ENCODE measurements around the gene BICD2. TPM values are rescaled to one million over a fixed set of nuclear protein-coding genes. Genes with fewer than 3 reads are reported as not detected.

BICD2 gene
- total and polyA plus RNA-seq, 2 donors (not counting 1 experiment from before 2014, with no cell fraction given), result 33.2 to 49.5 TPM

GRCh38 chr9:92665836-92666235 is 98.8 kb downstream of the BICD2 start:
- intact Hi-C loops (cut with micrococcal nuclease), result loop anchor here (2.0 kb wide), 1 partner anchor 367 kb away; no protein-coding TSS in a partner anchor
- WGBS (ENCODE audit: insufficient coverage), result 100% methylated on average over 1 of the region's 3 CpGs
- Histone ChIP-seq H3K79me2 (ENCODE audit: control insufficient read depth, insufficient read depth, low read length) (peaks cover 95% of the 10 kb centered on the region), H3K36me3 (replicated peaks in 1 of 2; ENCODE audit: control extremely low read depth in 1 of 2, control insufficient read depth in 1 of 2, extremely low read depth in 1 of 2, insufficient read depth in 2 of 2, low read length in 1 of 2) (peaks cover 0 to 19% of the 10 kb centered on the region in 2 experiments), H3K4me3 (ENCODE audit: control extremely low read depth in 1 of 5, extremely low read depth in 1 of 5, insufficient read depth in 1 of 5, low read depth in 2 of 5, low read length in 4 of 5) (no peak overlapping the region), H3K9ac (ENCODE audit: low read length) (no peak overlapping the region), H3K4me1 (ENCODE audit: control insufficient read depth in 2 of 2, insufficient read depth in 2 of 2, low read length in 2 of 2) (peaks cover 12 to 19% of the 10 kb centered on the region in 2 donors), H3K27ac (ENCODE audit: low read length in 2 of 2) (no peak overlapping the region), H3K9me3 (ENCODE audit: control extremely low read depth in 1 of 3, control insufficient read depth in 2 of 3, insufficient read depth in 1 of 3, low read length in 2 of 3) (no peaks in the 10 kb centered on the region), H3K27me3 (replicated peaks in 1 of 4; ENCODE audit: control extremely low read depth in 1 of 4, control insufficient read depth in 3 of 4, insufficient read depth in 4 of 4, low read length in 3 of 4) (no peaks in the 10 kb centered on the region), H4K20me1 (ENCODE audit: control insufficient read depth, insufficient read depth, low read length, poor library complexity, severe bottlenecking) (peaks cover 33% of the 10 kb centered on the region), H2AFZ (ENCODE audit: insufficient read depth, low read depth, low read length, poor library complexity, severe bottlenecking) (no peak overlapping the region), H3K4me2 (replicated peaks; ENCODE audit: low read depth, low read length, poor library complexity, severe bottlenecking) (no peak overlapping the region)
- no peaks in the 10 kb centered on the region for H3K27me3 Mint-ChIP-seq
- ATAC-seq (ENCODE audit: low read depth) (no peak), DNase-seq (no peak)
- no peaks in the 10 kb centered on the region for H3K9me3 Mint-ChIP-seq (ENCODE audit: insufficient read depth)
- no peak overlapping the region for H3K4me3 Mint-ChIP-seq
- ChIA-PET POLR2A (no interaction called here), CTCF (no interaction called here)
- no peak overlapping the region for H3K27ac Mint-ChIP-seq
- TF ChIP-seq CTCF (IDR thresholded peaks at IDR 0.05) (no peak), EZH2 (IDR thresholded peaks at IDR 0.05; ENCODE audit: borderline replicate concordance, insufficient read depth, low read depth, low read length, poor library complexity, severe bottlenecking) (no peak)
- peaks cover 39% of the 10 kb centered on the region for H3K4me1 Mint-ChIP-seq

DNA sequence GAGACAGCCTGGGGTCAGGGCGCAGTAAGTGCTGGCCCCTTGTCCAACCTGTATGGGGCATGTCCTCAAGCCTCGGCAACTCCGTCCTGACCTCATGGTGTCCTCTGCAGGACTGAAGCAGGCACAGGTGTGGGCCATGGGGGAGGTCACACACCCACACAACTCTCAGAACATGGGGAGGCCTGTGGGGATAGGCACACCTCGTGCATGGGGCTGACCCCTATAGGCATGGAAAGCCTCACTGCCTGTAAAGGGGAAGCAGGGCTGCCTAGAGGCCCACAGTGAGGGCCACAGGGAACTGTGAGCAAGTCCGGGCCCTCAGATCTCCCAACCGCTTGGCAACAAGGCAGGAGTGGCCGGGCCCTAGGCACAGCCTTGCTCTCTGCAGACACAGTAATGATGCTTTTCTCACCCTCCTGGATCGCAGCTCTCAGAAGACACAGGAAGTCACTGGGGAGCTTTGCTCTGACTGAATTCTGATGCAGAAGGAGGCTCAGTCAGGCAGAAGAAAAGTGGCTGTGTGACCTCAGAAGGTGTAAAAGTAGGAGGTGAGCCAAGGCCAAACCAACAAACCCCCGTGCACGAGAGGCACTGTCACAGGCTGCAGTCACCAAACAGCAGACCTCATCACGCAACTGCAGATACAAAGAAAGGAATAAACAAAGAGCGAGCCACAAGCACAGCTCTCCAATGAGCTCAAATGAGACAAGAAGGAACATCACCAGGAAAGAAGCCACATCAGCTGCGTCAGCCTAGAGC is 100.1 kb downstream of the BICD2 start:
- ChIA-PET CTCF (no interaction called here), POLR2A (no interaction called here)
- Mint-ChIP-seq H3K27me3 (no peaks in the 10 kb centered on the region), H3K9me3 (ENCODE audit: insufficient read depth) (no peaks in the 10 kb centered on the region), H3K4me3 (no peak overlapping the region), H3K27ac (no peak overlapping the region), H3K4me1 (peaks cover 35% of the 10 kb centered on the region)
- TF ChIP-seq CTCF (IDR thresholded peaks at IDR 0.05), result no peak
- no peak for TF ChIP-seq EZH2 (IDR thresholded peaks at IDR 0.05; ENCODE audit: borderline replicate concordance, insufficient read depth, low read depth, low read length, poor library complexity, severe bottlenecking)
- DNase-seq (no peak), ATAC-seq (ENCODE audit: low read depth) (no peak)
- Histone ChIP-seq H3K4me3 (ENCODE audit: control extremely low read depth in 1 of 5, extremely low read depth in 1 of 5, insufficient read depth in 1 of 5, low read depth in 2 of 5, low read length in 4 of 5) (no peak overlapping the region), H4K20me1 (ENCODE audit: control insufficient read depth, insufficient read depth, low read length, poor library complexity, severe bottlenecking) (peaks cover 42% of the 10 kb centered on the region), H3K4me2 (replicated peaks; ENCODE audit: low read depth, low read length, poor library complexity, severe bottlenecking) (no peak overlapping the region), H3K9ac (ENCODE audit: low read length) (no peak overlapping the region), H3K4me1 (ENCODE audit: control insufficient read depth in 2 of 2, insufficient read depth in 2 of 2, low read length in 2 of 2) (peaks cover 11 to 16% of the 10 kb centered on the region in 2 donors), H3K27me3 (replicated peaks in 1 of 4; ENCODE audit: control extremely low read depth in 1 of 4, control insufficient read depth in 3 of 4, insufficient read depth in 4 of 4, low read length in 3 of 4) (no peaks in the 10 kb centered on the region), H3K79me2 (ENCODE audit: control insufficient read depth, insufficient read depth, low read length) (peaks cover 97% of the 10 kb centered on the region), H2AFZ (ENCODE audit: insufficient read depth, low read depth, low read length, poor library complexity, severe bottlenecking) (no peak overlapping the region), H3K27ac (ENCODE audit: low read length in 2 of 2) (no peak overlapping the region), H3K9me3 (ENCODE audit: control extremely low read depth in 1 of 3, control insufficient read depth in 2 of 3, insufficient read depth in 1 of 3, low read length in 2 of 3) (no peaks in the 10 kb centered on the region), H3K36me3 (replicated peaks in 1 of 2; ENCODE audit: control extremely low read depth in 1 of 2, control insufficient read depth in 1 of 2, extremely low read depth in 1 of 2, insufficient read depth in 2 of 2, low read length in 1 of 2) (peaks cover 0 to 19% of the 10 kb centered on the region in 2 experiments)
- WGBS (ENCODE audit: insufficient coverage), result 92% methylated on average over 11 of the region's 13 CpGs
- intact Hi-C loops (cut with micrococcal nuclease), result loop anchor here (2.0 kb wide), 1 partner anchor 366 kb away; no protein-coding TSS in a partner anchor
